ENCODE data around the gene HRH1. TPM values are rescaled to one million over a fixed set of nuclear protein-coding genes. Genes with fewer than 3 reads are reported as not detected.
"Not testable (repeated sequence)": the region's sequence is repeated elsewhere in the genome, so short reads cannot be mapped to it uniquely, and the experiment has no call there.

HRH1 gene
- total RNA-seq, 2 experiments from 2014 or later: 0.98 to 1.4 TPM

DNA sequence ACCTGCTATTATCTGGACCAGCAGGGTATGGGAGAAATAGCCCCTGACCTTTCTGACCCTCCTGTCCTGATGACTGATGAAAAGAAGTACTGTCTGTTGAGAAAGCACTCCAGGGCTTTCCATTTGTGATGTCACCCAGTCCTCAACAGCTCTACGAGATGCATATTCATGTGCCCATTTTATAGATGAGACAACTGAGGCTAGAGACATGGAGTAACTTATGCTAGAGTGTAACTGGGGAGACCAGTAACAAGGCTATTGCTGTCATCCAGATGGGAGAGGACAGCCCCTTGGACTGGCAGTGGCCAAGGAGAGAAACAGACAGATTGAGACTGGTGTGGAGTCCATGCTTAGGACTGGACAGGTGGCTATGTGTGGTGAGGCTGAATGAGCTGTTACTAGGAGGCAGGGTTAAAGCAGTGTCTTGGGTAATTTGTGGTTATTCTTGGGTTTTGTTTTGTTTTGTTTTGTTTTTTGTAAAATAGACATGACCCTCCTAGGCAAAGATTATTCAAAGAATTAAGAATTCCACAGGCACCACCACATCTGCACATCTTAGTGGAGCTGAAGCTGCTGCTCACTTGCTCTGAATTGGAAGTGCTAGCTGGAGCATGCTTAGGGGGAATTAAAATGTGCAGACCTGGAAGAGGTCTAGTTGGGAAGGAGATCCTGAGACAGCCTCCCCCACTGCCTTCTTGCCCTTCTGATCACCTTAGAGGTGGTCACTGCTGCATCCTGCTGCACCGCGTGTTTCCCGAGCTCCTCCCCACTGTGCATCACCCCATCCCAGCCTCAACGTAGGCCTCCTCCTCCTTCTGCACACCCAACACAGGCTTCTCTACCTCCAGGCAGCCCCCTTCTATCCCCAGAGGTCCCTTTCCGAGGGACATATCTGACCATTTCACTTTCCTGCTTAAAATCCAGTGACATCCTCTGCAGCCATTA is 8.4 kb downstream of the HRH1 start:
- intact Hi-C loops (cut with DNase I, micrococcal nuclease): no loop called here
- Mint-ChIP-seq H3K27me3 (peaks cover 32% of the 10 kb centered on the region), H3K36me3 (ENCODE audit: low read depth) (no peaks in the 10 kb centered on the region), H3K4me3 (no peak overlapping the region), H3K4me1 (no peaks in the 10 kb centered on the region), H3K27ac (no peak overlapping the region), H3K9me3 (ENCODE audit: low read depth) (no peaks in the 10 kb centered on the region)
- ATAC-seq (no peak), DNase-seq (no peak)
- ChIA-PET CTCF (no interaction called here), POLR2A (interaction anchor here (0.7 kb wide), 1 partner anchor 235 kb away, joined by 3 read pairs; no protein-coding TSS in a partner anchor)

DNA sequence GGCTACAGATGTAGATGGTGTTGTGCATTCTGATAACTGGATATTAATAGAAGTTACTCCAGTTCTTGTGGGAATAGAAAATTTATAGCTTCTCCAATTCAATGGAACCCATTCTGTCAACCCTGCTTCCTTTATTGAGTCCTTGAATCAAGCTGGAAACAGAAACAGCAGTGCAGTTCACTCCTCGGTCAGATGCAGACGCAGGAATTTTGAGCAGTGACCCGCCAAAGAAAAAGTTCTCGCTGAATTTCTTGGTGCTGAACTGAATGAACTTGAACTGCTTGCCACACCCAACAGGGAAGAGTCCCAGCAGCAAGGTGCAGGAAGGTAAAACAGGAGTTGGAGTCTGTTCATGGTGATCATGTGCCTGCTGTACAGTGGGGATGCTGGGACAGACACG is 10.3 kb downstream of the HRH1 start:
- no peak for DNase-seq
- Mint-ChIP-seq H3K4me3 (no peak overlapping the region), H3K4me1 (no peaks in the 10 kb centered on the region), H3K36me3 (ENCODE audit: low read depth) (no peaks in the 10 kb centered on the region), H3K27ac (no peak overlapping the region), H3K27me3 (peaks cover 27% of the 10 kb centered on the region), H3K9me3 (ENCODE audit: low read depth) (no peaks in the 10 kb centered on the region)
- ATAC-seq: no peak
- POLR2A ChIA-PET: no interaction called here
- intact Hi-C loops (cut with DNase I, micrococcal nuclease): no loop called here
- CTCF ChIA-PET: no interaction called here

DNA sequence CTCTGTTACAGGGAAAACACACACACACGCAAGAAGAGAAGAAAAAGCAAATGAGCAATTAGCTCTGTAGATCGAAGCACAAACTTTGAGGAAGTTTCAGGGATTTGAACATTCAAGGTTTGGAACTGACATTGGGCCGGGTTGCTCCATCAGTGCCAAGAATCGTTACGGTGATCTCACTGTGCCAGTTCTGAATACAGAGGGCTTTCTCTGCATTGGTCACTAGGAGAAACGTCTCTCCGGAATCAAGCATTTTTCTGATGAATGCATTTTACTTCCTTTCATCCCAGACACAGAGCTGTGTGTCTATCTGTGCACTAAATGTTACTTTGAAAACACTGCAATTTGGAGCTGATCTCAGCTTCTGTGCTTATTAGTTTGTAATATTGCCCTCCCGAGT is 11.2 kb downstream of the HRH1 start:
- intact Hi-C loops (cut with DNase I, micrococcal nuclease): no loop called here
- H3K27me3 Mint-ChIP-seq: peaks cover 22% of the 10 kb centered on the region
- H3K9me3 Mint-ChIP-seq (ENCODE audit: low read depth): no peaks in the 10 kb centered on the region
- H3K36me3 Mint-ChIP-seq (ENCODE audit: low read depth): no peaks in the 10 kb centered on the region
- H3K4me3 Mint-ChIP-seq: no peak overlapping the region
- no peaks in the 10 kb centered on the region for H3K4me1 Mint-ChIP-seq
- no peak overlapping the region for H3K27ac Mint-ChIP-seq
- no peak for ATAC-seq
- DNase-seq: no peak
- CTCF ChIA-PET: interaction anchor here (0.7 kb wide), 1 partner anchor 129 kb away, joined by 3 read pairs; no protein-coding TSS in a partner anchor
- POLR2A ChIA-PET: no interaction called here

DNA sequence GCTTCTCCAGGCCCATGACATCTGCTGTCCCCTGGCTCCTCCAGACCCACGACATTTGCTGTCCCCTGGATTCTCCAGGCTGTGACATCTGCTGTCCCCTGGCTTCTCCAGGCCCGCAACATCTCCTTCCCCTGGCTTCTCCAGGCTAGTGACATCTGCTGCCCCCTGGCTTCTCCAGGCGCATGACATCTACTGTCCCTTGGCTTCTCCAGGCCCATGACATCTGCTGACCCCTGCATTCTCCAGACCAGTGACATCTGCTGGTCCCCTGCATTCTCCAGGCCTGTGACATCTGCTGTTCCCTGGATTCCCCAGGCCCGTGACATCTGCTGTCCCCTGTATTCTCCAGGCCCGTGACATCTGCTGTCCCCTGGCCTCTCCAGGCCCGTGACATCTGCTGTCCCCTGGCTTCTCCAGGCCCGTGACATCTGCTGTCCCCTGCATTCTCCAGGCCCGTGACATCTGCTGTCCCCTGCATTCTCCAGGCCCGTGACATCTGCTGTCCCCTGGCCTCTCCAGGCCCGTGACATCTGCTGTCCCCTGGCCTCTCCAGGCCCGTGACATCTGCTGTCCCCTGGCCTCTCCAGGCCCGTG is 12.6 kb downstream of the HRH1 start:
- peaks cover 15% of the 10 kb centered on the region for H3K27me3 Mint-ChIP-seq
- H3K27ac Mint-ChIP-seq, CTCF ChIA-PET: not testable (repeated sequence)

DNA sequence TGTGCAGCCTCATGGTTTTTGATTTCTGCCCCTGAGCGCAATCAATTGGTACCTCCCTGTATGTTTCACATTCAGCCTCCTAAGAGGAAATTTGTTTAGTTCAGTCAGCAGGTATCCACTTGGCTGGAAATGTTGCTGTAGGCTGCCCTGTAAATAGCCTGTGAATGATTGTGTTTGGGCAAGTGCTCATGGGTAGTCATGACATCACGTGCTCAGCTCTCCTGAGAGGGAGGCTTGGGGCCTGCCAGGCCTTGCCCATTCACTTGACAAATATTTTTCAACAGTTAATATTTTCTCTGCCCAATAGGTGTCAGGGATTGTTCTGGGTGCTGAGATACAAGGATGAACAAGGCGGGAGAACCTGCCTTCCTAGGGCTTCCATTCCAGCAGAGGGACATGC is 13.3 kb downstream of the HRH1 start:
- Mint-ChIP-seq H3K27me3 (peaks cover 12% of the 10 kb centered on the region), H3K4me1 (no peaks in the 10 kb centered on the region), H3K9me3 (ENCODE audit: low read depth) (no peaks in the 10 kb centered on the region), H3K36me3 (ENCODE audit: low read depth) (no peaks in the 10 kb centered on the region), H3K4me3 (no peak overlapping the region), H3K27ac (no peak overlapping the region)
- DNase-seq (no peak), ATAC-seq (no peak)
- ChIA-PET POLR2A (no interaction called here), CTCF (no interaction called here)
- intact Hi-C loops (cut with DNase I, micrococcal nuclease): no loop called here

More for the DNA sequence above, 12.6 kb downstream of the HRH1 start:
- H3K9me3 Mint-ChIP-seq (ENCODE audit: low read depth); H3K36me3 Mint-ChIP-seq (ENCODE audit: low read depth); intact Hi-C loops (cut with DNase I, micrococcal nuclease); POLR2A ChIA-PET; DNase-seq; H3K4me1 Mint-ChIP-seq; ATAC-seq; H3K4me3 Mint-ChIP-seq: not testable (repeated sequence)

DNA sequence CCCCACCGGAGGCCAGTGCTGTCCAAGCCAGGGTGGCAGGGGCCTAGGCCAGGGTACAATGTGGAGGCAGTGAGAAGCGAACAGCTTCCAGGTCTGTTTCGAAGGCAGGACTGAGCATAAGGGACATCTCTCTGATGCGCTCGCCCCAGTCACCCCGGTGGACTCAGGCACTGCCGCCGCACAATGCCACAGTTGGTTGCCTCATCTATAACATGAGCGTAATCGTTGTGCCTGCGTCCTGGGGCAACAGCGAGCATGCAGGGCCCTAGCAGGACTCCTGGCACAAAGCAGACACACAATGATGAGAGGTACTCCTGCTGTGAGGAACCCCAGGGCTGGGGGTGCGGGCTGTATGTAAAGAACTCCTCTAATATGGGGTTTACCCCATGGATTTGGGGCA is 14.1 kb downstream of the HRH1 start:
- no peaks in the 10 kb centered on the region for H3K9me3 Mint-ChIP-seq (ENCODE audit: low read depth)
- H3K4me3 Mint-ChIP-seq: no peak overlapping the region
- H3K27ac Mint-ChIP-seq: no peak overlapping the region
- no peak for ATAC-seq
- H3K4me1 Mint-ChIP-seq: no peaks in the 10 kb centered on the region
- POLR2A ChIA-PET: no interaction called here
- H3K27me3 Mint-ChIP-seq: peaks cover 8% of the 10 kb centered on the region
- no peaks in the 10 kb centered on the region for H3K36me3 Mint-ChIP-seq (ENCODE audit: low read depth)
- intact Hi-C loops (cut with DNase I, micrococcal nuclease): no loop called here
- CTCF ChIA-PET: interaction anchor here (0.5 kb wide), 1 partner anchor 31 kb away, joined by 3 read pairs; no protein-coding TSS in a partner anchor
- no peak for DNase-seq

DNA sequence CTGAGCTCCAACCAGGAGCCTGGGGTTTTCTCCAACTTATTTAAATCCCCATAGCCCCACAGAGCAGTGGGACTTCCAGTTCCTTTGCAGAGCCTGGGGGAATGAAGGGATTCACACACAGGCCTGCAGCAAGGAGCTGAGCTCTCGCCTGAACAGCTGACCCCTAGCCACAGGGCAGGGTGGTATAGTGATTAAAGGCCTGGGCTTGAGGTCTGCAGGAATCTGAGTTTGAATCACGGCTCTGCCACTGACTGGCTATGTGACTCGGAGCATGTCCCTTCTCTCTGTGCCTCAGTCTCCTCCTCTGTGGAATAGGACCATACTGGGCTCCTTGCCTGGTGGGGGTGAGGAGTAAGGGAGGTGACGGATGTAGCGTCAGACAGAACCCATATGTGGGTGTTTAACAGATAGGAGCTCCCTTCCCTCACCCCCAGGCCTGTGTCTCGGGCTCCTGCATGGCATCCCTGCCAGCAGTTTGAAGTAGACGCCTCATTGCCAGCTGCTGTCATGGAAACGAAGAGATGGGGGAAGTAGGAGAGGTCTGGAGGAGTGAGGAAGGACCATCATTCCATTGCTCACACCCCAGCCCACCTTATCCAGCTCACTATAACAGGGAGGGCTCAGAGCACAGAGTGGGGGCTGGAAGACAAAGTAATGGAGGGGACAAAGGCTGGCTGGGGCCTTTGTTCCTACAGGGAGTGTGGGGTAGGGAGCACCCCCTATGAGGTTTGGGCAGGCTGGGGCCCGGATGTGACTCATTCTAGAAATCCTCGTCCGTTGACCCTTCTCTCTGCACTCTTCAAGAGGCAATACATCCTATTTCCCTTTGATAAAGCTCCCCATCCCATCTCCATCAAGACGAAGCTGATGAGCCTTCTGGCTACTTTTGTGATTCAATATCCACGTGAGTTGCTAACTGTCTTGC is 14.8 kb downstream of the HRH1 start:
- Mint-ChIP-seq H3K4me1 (no peaks in the 10 kb centered on the region), H3K4me3 (no peak overlapping the region), H3K27ac (no peak overlapping the region), H3K27me3 (peaks cover 3% of the 10 kb centered on the region), H3K36me3 (ENCODE audit: low read depth) (no peaks in the 10 kb centered on the region), H3K9me3 (ENCODE audit: low read depth) (no peaks in the 10 kb centered on the region)
- ChIA-PET POLR2A (no interaction called here), CTCF (interaction anchor here (0.5 to 0.8 kb wide), 2 partner anchors 30 to 121 kb away, joined by 3 read pairs; no protein-coding TSS in a partner anchor)
- DNase-seq (no peak), ATAC-seq (no peak)
- intact Hi-C loops (cut with DNase I, micrococcal nuclease): no loop called here

DNA sequence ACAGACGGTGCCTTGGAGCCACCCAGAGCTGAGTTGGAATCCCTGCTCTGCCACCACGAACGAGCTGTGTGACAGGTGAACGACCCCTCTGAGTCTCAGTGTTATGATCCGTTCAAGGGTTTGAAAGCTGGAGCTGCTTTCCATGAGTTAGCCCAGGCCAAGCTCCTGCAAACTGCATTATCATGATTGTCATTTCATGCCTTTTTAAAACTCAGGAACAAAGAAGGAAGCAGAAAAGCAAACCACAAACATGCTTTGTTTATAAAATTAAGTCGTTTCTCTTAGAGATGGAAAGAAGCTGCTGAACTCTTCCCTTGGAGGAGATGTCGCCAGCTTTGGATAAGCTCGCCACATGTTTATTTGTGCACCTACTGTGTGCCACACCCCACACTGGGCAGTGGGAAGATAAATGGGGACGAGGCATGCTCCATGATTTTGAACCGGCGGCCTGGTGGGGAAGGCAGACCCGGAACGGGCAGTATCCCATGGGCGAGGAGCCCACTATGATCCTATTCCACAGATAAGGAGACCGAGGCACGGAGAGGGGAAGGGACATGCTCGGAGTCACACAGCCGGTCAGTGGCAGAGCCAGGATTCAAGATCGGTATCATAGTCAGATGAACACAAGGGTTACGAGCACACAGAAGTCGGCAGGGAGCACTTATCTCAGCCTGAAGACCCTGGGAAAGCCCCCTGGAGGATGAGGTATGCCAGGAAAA is 15.9 kb downstream of the HRH1 start:
- CTCF ChIA-PET: interaction anchor here (0.6 kb wide), 1 partner anchor 31 kb away, joined by 3 read pairs; no protein-coding TSS in a partner anchor
- no peaks in the 10 kb centered on the region for H3K9me3 Mint-ChIP-seq (ENCODE audit: low read depth)

DNA sequence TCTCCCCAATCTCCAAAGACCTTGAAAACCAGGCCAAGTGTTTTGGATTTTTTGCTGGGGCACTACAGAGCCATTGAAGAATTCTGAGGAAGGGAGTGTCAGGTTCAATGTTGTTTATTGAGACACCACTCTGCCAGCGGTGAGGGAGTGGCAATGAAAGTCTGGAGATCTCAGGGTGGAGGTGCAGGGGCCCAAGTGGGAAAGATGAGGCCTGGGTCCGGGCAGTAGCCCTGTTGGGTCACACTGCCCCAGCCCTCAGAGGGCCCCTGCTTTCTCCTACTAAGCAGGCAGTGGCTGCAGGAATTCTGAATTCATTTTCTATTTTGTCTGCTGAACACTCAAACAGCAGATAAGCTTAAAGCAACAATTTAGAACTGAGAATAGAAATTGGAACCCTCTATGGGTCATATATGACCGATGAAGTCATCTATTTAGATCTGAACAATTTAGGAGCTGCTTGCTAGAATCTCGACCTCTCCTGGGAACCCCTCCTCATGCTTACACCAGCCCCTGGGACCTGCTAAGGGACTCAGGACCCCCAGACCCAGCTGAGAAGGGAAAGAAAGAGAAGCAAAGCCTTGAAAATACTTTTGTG is 17.9 kb downstream of the HRH1 start:
- Mint-ChIP-seq H3K27me3 (no peaks in the 10 kb centered on the region), H3K4me3 (no peak overlapping the region), H3K36me3 (ENCODE audit: low read depth) (no peaks in the 10 kb centered on the region), H3K9me3 (ENCODE audit: low read depth) (no peaks in the 10 kb centered on the region), H3K27ac (no peak overlapping the region), H3K4me1 (no peaks in the 10 kb centered on the region)
- ATAC-seq (no peak), DNase-seq (no peak)
- CTCF ChIA-PET: interaction anchor here (1.0 to 1.3 kb wide), 3 partner anchors 42 to 189 kb away, joined by 3 to 5 read pairs (median 3); no protein-coding TSS in a partner anchor
- POLR2A ChIA-PET: no interaction called here
- intact Hi-C loops (cut with DNase I, micrococcal nuclease): no loop called here

More for the DNA sequence above, 15.9 kb downstream of the HRH1 start:
- peaks cover 2% of the 10 kb centered on the region for H3K27me3 Mint-ChIP-seq
- POLR2A ChIA-PET: no interaction called here
- no peaks in the 10 kb centered on the region for H3K4me1 Mint-ChIP-seq
- ATAC-seq (no peak), DNase-seq (no peak)
- H3K36me3 Mint-ChIP-seq (ENCODE audit: low read depth): no peaks in the 10 kb centered on the region
- intact Hi-C loops (cut with DNase I, micrococcal nuclease): no loop called here
- H3K27ac Mint-ChIP-seq: no peak overlapping the region
- H3K4me3 Mint-ChIP-seq: no peak overlapping the region

DNA sequence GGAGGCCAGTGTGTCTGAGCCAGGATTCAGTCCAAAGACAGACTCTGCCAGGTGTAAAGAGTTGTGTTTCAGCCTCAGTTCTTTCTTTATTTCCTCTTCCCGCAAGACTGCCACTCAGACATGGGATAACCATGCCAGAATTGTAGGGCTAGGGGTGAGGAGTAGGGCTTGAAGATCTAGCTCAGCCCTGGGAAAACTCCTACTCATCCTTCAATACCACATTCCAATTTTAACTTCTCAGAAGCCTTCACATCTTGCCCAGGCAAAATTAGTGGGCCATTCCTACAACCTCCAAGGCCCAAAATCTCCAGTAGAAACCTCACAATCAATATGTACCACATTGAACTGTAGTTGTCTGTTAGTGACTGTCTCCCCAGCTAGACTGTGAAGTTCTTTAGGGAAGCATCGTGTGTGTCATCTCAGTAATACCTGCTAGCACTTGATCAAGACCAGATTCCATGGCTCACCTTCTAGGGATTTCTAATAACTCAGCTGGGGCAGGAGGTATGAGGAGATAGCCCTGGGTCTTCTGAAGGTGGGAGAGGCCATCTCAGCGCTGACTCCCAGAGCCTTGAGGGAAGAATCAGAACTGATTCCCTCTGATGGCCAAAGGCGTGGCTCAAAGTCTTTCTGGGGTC is 19.7 kb downstream of the HRH1 start:
- DNase-seq: no peak
- no peak for ATAC-seq
- Mint-ChIP-seq H3K9me3 (ENCODE audit: low read depth) (no peaks in the 10 kb centered on the region), H3K4me3 (no peak overlapping the region), H3K27ac (no peak overlapping the region), H3K27me3 (no peaks in the 10 kb centered on the region), H3K36me3 (ENCODE audit: low read depth) (no peaks in the 10 kb centered on the region), H3K4me1 (no peaks in the 10 kb centered on the region)
- intact Hi-C loops (cut with DNase I, micrococcal nuclease): no loop called here
- ChIA-PET POLR2A (interaction anchor here (0.5 kb wide), 1 partner anchor 14 kb away, joined by 3 read pairs; no protein-coding TSS in a partner anchor), CTCF (interaction anchor here (0.7 kb wide), 1 partner anchor 31 kb away, joined by 5 read pairs; no protein-coding TSS in a partner anchor)
